ENCODE data around the gene CTXND1.

CTXND1 gene

DNA sequence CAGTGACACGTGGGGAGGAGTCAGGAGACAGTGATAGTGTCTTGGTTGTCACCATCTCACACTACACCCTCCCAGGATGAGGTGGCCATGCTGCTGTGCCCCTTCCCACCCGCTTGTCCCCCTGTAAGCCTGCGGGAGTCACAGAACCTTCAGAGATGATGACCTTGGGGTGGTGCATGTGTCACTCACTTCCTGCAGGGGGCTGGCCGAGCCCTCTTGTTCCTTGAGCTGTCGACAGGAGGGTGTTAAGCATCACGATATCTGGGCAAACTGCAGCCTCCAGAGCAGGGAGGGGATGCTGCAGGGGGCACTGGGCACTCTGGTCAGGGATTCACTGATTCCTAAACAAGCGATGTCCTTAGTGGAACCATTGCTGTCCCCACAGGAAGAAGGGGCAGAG lies 71.5 kb downstream of the CTXND1 start:
- DNase-seq: no peak

DNA sequence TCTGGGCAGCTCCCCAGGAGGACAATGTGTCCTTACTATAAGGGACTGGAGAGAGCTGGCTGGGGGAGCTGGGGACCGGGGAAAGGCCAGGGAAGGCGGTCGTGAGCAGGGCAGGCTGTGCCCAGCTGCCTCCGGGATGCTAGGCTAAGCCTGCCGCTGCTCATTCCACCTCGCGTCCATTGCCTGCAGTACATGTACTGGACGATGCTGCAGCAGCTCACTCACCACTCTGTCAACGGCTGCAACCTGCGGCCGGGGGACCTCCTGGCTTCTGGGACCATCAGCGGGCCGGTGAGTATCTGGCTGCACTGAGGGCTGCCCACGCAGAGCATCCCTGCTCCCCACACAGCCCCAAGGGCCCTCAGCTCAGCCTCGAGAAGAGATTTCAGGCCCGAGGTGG lies 72.1 kb downstream of the CTXND1 start:
- no peak for DNase-seq

DNA sequence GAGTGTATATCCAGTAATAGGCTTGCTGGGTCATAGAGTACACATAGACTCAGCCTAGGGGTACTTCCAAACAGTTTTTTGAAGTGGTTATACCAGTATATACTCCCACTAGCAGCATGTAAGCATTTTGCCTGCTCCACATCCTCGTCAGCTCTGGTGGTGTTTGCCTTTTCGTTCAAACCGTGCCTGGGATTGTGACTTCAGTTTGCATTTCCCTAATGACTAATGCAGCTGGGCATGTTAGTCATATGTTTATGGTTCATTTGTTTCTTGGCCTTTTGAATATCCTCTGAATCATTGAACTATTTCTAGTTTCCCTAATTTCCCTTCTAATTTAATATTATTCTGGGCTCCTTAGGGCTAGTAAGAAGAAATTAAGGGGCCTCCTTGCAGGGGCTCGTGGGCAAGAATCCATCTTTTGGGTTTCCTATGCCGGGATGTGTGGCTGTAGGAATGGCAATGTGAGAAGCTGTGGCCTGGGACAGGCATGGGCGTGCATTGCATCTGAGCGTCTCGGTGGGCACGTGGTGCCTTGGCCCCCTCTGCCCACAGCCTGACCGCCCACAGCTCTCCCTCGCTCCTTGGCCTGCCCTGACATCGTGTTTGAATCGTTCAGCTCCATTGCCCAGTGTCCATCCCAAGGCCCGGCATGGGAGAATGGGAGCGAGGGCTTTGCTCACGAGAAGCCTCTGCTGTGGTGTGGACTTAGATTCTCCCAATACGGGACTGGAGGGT lies 72.8 kb downstream of the CTXND1 start:
- no peak for DNase-seq

DNA sequence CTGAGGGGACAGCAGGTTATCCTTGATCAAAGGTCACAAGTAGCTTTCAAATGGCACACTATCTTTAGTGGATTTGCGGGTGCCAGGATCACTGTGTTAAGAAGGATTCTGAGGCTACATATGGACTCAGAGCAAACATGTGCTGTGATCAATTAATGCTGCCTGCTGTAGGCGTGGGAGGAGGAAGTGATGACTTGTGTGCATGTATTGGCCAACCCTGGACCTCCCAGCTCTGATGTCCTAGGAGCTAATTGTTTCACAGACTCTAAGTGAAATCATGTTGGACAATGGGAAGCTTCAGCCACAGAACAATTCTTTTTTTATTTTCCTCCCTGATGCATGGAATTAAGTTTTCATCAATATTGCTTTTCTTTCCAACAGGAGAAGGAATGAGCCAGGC lies 74.9 kb downstream of the CTXND1 start:
- DNase-seq: no peak

DNA sequence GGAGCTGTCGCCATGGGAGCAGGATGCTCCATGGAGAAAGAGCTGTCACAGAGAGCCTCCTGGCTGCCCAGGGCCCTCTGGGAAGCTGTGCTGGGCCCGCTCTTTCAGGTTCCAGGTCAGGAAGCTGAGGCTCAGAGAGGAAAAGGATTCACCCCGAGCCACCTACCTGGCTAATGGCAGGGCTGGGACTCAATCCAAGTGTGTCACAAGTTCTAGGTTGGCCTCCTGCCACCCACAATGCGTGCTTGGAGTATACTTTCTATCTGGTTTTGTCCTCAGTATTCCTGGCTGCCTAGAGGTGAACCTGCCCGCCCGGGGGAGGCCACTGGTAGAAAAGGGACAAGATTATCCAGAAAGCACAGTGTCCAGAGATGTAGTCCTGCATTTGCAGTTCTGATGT lies 75.6 kb downstream of the CTXND1 start:
- DNase-seq: no peak

DNA sequence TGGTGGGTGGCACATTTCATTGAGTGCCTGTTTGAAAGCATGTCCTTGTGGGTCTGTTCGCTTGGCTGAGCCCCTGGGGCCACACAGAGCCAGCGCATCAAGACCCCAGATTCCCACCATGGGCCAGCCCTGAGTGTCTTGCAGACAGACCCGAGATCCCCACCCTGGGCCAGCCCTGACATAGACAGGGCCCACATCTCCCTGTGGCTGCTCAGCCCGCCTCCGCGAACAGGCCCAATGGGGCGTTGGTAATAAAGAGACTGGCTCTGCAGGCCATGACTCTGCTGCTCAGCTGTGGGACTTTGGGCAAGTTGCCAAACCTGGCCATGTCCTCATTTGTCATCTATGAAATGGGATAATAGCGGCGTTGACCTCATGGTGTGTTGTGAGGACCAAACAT lies 76.6 kb downstream of the CTXND1 start:
- DNase-seq: no peak

DNA sequence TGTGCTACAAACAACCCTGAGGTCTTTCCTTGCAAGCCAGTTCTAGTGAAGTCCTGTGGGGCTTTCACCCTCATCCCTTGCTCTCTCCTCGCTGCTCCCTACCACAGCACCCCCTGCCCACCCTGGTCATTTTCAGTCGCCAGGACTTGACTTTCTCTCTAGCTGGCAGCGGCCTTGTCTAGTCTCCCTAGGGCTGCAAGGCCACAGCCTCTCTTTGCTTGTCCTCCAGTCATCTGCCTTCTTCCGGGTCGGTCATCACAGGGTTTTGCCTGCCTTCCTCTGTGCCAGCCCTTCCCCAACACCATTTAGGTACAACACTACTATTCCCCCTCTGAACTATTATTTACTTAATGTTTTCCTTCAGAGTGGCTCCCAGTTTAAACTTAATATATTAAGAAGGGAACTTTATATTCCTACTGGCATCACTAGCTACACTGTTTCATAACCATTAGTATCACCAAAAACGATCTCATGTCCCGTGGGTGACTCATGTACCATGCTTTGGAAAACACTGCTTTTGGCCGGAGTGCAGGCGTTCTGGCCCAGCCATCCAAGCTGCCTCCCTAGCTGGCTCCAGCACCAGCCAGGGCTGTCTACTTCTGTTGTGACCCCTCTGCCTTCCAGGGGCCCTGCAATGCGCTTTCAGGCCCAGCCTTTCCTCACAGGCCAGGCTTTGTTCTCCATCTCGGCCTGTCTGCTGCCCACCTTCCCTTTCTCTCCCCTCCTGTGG lies 77.8 kb downstream of the CTXND1 start:
- DNase-seq: no peak

DNA sequence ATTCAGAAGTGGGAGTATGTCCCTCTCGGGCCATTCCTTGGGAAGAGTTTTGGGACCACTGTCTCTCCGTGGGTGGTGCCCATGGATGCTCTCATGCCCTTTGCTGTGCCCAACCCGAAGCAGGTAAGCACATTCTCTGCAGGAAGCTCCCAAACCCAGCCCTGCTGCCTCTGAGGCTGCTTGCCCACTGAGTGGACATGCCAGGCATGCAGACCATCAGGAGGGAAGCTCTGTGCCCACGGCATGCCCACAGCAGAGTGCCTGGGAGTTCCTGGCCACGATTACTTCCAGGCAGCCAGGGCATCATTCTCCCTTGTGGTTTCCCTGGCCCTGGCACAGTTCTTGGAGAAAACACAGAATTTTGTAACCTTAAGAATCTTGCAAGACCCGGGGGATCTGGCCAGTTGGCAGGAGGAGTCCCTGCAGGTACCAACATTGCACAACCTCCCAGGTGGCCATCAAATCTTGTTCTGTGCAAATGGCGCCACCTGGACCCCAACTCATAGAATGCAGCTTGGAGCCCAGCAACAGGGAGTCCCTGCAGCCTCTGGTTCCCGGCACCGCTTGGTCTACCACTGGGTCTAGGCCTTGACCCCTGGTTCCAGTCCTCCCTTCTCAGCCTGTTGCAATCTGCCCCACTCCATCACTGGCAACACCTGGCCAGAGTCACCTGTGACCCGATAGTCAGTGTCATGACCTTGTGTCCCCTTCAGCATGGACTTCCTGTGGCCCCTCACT lies 78.8 kb downstream of the CTXND1 start:
- DNase-seq: peak; percentile 62 to 69

DNA sequence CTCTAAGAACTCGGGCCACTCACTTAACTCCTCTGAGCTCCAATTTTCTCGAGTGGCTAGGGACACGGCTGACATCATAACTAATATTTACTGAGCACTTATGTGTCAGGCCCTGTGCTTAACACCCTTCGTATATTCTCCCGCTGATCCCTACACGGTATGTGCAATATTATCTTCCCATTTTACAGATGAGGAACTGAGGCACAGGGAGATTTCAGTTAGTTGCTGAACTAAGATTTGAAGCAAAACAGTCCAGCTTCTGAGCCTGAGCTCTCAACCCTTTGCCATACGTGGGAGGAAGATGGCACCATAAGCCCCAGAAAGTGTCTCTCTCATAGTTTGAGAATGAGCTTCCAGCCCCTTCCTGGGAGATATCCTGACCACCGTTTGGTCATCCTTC lies 79.6 kb downstream of the CTXND1 start:
- DNase-seq: no peak

DNA sequence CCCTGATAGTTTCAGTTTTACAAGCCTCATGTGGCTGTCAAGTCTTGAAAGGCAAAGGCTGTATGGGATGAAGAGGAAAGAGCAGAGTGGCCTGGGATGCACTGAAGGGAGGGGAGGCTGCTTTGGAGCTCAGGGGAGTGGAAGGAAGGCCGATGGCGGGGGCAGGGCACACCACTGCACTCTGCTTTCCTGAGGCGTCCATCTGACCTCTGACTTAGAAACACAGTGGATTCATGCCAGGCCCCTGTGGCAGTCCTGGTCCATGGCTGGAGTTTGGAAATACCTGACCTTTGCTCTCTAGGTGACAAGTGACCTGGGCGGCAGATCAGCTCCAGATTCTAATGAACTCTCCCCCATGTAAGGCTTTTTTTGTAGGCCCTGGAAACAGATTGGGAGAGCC lies 80.2 kb downstream of the CTXND1 start:
- DNase-seq: no peak

DNA sequence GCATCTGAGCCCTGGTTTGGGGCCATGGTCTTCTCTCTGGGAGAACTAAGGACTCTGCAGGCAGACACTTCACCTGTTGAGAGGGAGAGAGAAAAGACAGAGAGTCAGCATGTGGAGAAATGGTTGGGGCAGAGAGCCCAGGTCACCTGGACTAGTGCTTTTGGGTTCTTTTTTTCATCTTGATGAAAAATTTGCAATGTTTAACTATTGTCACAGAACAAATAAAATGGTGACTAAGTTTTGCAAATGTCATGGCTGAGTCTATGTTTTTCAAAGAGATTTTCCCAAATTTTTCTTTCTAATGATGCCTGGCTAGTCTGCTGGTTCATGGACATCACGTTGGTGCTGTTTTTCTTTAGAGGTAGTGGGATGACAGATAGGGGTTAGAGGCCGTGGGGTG lies 81.4 kb downstream of the CTXND1 start:
- DNase-seq: no peak

DNA sequence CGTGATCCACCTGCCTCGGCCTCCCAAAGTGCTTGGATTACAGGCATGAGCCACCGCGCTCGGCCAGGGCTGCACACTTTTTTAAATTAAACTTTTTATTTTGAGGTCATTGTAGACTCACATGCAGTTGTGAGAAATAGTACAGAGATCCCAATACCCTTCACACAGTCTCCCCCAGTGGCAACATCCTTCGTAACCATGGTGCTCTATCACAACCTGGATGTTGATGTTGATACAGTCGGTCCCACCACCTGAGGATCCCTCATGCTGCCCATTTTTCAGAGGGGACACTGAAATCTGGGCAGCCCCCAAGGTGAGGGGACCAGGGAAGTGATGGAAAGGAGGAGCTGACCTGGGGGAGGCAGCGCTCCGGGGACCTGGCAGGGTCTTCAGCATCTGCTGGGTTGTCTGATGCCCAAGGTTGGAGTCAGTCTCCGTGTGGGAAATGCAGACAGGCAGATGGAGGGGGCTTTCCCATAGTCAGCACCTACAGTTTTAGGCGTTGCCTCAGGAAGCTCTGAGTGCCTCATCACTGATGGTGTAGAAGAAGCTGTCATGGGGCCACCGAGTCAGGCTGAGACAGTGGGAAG lies 82.2 kb downstream of the CTXND1 start:
- DNase-seq: no peak

DNA sequence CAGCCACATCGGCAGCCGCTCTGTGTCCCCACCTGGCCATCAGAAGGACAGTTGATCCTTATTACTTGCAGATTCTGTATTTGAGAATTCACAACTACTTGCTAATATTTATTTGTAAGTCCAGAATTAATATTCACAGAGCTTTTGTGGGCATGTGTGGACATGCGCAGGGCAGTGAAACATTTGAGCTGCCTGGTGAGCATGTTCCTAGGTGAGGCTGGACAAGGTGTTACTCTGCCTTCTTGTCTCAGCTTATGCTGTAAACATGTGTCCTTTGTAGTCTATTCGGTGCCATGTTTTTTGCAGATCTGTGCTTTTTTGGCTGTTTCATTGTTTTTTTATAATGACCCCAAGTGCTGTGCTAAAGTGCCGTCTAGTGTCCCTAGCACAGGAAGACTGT lies 83.6 kb downstream of the CTXND1 start:
- no peak for DNase-seq

DNA sequence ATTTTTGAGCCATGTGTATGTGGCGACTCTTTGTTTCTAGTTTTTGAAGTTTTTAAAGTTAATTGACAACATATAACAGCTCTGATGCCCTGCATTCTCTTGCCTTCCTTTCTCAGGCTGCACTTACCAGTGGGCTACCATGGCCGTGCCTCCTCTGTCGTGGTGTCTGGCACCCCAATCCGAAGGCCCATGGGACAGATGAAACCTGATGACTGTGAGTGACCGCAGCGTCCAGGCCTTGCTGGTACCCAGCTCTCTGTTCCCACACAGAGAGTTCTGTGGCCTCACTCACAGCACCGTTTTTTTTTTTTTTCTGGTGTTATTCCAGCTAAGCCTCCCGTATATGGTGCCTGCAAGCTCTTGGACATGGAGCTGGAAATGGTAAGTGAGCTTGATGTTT lies 84.1 kb downstream of the CTXND1 start:
- DNase-seq: no peak

DNA sequence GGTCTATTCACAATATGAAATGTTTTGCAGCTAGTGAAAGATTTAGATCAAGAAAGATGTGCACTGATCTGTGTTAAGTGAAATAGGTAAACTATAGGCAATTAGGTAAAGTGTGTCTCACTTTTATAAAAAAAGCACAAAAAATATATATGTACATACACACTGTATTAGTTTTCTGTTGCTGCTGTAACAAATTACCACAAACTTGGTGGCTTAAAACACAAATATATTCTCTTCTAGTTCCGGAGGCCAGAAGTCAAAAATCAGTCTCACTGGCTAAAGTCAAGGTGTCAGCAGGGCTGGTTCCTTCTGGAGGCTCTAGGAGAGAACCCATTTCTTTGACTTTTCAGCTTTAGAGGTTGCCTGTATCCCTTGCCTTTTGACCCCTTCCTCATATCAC lies 88.1 kb downstream of the CTXND1 start:
- DNase-seq: no peak

DNA sequence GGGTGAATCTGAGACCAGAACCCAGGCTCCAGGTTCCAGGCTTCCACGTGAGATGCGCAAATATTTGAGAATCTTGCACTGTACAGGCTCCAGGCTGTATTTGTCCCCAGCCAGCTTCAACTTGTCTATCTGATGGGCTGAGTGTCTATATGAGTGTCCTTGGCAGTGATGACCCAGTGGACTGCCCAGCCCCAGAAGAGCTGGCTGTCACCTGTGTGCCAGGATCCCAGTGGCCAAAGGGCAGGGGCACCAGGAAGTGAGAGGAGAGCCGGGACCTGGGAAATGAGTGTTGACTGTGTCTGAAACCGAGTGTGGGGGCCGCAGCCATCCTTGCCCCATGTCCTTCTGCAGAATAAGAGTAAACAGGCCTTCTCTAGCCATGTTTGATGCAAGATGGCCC lies 88.8 kb downstream of the CTXND1 start:
- no peak for DNase-seq

DNA sequence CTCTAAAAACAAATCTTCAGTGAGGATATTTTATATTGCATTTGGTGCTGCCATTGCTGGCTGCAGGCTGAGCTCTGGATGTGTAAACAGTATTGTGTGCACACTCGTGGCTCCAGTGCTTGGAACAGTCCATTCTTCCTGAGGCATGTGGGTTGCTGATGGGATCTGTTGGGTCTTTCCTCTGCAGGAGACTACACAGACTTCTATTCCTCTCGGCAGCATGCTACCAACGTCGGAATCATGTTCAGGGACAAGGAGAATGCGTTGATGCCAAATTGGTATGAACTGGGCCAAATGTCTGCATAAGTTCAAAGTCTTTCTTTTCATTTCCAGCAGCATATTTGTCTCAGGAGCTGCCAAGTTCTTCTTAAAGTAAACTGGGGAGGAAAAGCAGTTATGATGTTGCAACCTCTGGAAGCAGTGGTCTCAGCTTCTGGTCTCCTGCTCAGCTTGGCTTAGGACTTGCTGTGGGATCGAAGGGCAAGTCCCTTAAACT lies 89.9 kb downstream of the CTXND1 start:
- DNase-seq: no peak

DNA sequence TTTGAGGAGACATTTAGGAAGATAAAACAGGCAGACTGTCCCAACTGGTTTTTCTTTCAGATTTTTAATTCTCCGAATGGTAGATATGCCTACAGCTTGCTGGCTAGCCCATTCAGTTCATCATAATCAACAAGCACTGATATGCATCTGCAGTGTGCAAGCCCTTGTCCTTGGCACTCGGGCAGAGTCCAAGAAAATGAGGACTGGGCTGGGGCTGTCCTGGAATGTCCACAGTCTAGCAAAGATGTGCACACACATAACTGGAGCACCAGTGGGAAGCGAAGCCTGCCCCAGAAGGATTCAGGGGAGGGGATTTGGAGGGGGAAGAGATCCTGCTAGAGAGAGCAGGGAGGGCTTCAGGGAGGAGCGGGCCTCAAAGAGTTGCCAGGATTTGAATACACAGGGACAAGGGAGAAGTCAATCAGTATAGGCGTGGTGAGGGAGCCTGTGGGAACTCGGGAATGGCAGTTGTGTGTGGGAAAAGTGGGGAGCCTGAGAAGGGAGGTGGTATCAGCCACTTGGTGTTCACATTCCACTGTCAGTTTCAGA lies 90.5 kb downstream of the CTXND1 start:
- no peak for DNase-seq

DNA sequence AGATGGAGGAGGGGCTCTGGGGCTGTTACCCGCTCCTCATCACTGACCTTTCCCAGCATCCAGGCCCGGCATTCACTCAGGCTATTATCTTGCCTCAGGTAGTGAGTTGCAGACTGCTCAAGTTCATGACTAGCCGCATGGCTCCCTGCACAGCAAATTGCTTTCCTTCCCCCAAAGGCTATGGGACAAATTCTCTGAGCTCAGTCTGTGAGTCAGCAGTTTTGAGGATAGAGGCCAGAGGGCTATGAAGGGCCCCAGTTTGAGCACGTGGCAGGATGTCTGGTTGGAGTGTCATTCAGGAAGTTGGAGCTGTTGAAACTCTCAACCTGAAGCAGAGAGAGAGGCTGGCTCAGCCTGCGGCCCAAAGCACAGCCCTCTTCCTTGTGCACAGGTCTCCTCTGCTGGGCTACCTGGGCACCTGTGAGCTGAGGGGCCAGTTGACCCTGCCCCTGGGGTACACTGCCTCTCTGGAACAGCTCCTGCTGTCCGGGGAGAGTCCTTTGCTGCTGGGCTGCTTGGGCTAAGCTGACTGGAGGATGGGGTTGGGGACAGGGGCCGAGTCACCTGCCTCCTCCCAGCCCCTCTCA lies 91.3 kb downstream of the CTXND1 start:
- peak in 1 of 2 experiments; percentile 7 for DNase-seq

DNA sequence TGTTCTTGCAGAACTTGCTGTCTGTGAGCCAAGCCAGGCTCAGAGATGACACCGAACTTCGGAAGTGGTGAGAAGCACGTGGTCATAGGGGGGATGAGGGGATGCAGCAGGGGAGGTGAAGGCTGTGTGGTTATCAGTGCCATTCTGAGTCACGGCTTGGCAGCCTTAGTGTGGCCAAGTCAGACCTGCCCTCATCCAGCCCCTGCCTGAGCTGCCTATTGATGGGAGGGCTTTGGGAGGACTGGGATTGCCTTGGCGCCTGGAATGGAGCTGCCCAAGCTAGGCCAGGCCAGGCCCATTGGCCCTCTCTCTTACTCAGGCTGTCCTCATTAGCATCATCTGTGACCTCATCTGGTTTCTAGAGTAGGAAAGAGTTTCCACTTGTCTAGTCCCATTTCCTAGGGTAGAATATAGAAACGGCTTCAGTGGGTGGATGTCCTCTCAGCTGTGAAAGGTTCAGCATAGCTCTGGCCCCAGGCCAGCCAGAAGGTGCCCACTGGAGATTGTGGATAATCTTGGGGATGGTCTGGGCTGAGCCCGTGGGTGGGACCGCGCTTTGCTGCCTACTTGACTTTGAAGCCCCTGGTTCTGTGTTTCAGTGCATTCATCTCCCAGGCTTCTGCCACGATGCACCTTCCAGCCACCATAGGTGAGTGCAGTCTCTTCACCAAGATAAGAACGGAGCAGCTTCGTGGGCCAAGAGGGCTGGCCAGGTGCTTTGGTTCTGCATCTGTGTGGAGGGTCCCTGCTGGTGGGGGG lies 92.0 kb downstream of the CTXND1 start:
- no peak for DNase-seq

DNA sequence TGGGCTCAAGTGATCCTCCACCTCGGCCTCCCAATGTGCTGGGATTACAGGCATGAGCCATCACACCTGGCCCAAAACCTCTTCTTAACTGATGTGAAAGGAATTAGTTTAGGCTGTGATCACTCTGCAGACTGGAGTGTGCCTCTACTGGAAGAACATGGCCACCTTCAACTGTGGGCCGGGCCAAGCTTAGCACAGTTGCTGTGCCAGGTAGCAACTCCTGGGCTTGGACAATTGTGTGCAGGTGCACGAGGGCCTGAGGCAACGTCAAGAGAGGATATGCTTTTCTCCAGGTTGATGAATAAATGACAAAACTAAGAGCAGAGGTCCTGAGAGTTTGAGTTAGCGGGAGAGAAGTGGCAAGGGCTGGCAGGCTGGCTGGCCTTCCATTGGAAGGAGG lies 92.7 kb downstream of the CTXND1 start:
- DNase-seq: no peak

DNA sequence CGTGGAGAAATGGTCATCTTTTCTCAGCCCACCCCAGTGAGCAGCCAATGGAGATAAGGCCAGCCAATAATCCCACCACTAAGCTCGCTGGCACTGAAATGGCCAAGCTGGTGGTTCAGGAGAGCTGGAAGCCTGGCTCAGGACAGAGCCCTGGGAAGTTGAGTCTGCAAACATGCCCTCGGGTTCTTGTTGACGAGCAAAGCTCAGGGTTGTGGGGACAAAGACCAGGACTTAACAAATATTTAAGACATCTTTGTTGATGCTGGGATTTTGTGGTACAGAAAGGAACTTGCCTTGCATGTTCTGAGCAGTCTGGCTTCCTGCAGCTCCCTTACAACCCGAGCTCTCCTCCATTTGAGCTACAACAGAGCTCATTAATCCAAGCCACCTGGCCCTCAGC lies 94.8 kb downstream of the CTXND1 start:
- DNase-seq: no peak
